K562 (cell line): ENCODE measurements around the gene SIAE. TPM values are rescaled to one million over a fixed set of nuclear protein-coding genes. Genes with fewer than 3 reads are reported as not detected.

Source experiments
- ATAC-seq: fragments of 200-7000 bp; cut with Tn5 transposase; 3 replicates; pipeline ENCODE4 v1.9.1; 2020; ENCODE audit warnings: moderate library complexity
- BruUV-seq: library from RNA; stranded (reverse); fragments of 400-500 nt; replicated peaks from 2 replicates; lab custom pipeline; 2021; lab: Mats Ljungman, UMichigan
- CTCF ChIA-PET: fragments of 300-600 bp; formaldehyde crosslinking; extraction: SDS; loops from one replicate; lab custom pipeline; 2021; ENCODE audit warnings: low intra/inter-chr PET ratio; lab: Yijun Ruan, JAX
- POLR2A ChIA-PET: fragments of 300-600, 350-650 bp; sonication (Branson Sonifier 250); formaldehyde crosslinking; extraction: SDS; loops from one replicate; lab custom pipeline; 2021; ENCODE audit warnings: antibody characterized with exemption, inconsistent platforms; lab: Yijun Ruan, JAX
- DNase-seq, 4 experiments: peaks; one replicate each; pipeline versions ENCODE4 v3.0.0 to v3.0.0-alpha.2; 2011 to 2018; ENCODE audit warnings: low spot score in 3 of 4, mixed read lengths in 3 of 4; ENCODE audit errors: extremely low read depth in 1 of 4
- FAIRE-seq: peaks from 2 replicates; lab custom pipeline; 2011; peaks lifted over from hg19 to GRCh38; lab: Jason Lieb, UNC
- H2AFZ ChIP-seq: 2 replicates; pipeline ENCODE4 v1.6.0; 2011; ENCODE audit warnings: low read depth, low read length, control low read depth, inconsistent platforms
- H3K27ac ChIP-seq: fragments of 200-600 bp; 3 replicates; pipeline ENCODE4 v1.8.0; 2011; ENCODE audit warnings: low read depth, mild to moderate bottlenecking, control low read depth, inconsistent platforms, low read length, moderate library complexity, mixed read lengths; ENCODE audit errors: extremely low read depth
- H3K27me3 ChIP-seq, 2 experiments: fragments of 300-600 bp in 1 of 2; 2 replicates in 1 of 2; 3 replicates in 1 of 2; pipeline versions ENCODE4 v1.6.0 to v1.8.0; 2011; ENCODE audit warnings: inconsistent platforms in 2 of 2, low read length in 2 of 2, mild to moderate bottlenecking in 1 of 2, mixed read lengths in 1 of 2, moderate library complexity in 1 of 2; ENCODE audit not compliant: control insufficient read depth in 2 of 2, insufficient read depth in 2 of 2
- H3K36me3 ChIP-seq: fragments of 300-600 bp; 3 replicates; pipeline ENCODE4 v1.8.0; 2011; ENCODE audit warnings: mild to moderate bottlenecking, low read length, inconsistent platforms; ENCODE audit not compliant: control insufficient read depth, insufficient read depth
- H3K4me1 ChIP-seq, 2 experiments: fragments of 200-600 bp in 1 of 2; replicated peaks in 1 of 2; 2 replicates in 1 of 2; 3 replicates in 1 of 2; pipeline versions ENCODE4 v1.5.1 to v1.8.0; 2011; ENCODE audit warnings: inconsistent platforms in 2 of 2, low read length in 2 of 2, mild to moderate bottlenecking in 1 of 2, mixed read lengths in 1 of 2, moderate library complexity in 1 of 2; ENCODE audit not compliant: control insufficient read depth in 2 of 2, insufficient read depth in 2 of 2
- H3K4me2 ChIP-seq: 2 replicates; pipeline ENCODE4 v1.6.1; 2011; ENCODE audit warnings: low read length, control low read depth, inconsistent platforms, mixed read lengths; ENCODE audit not compliant: insufficient read depth
- H3K4me3 ChIP-seq: fragments of 200-600 bp; sonication (generic), shearing (Covaris generic); 2 replicates; pipeline ENCODE4 v1.5.1; 2016; ENCODE audit warnings: control low read depth, inconsistent platforms
- H3K79me2 ChIP-seq: fragments of 200-600 bp; 3 replicates; pipeline ENCODE4 v1.8.0; 2011; ENCODE audit warnings: low read length, inconsistent platforms; ENCODE audit not compliant: control insufficient read depth, insufficient read depth
- H3K9ac ChIP-seq, 2 experiments: 2 replicates each; pipeline versions ENCODE4 v1.6.0 to v1.6.1; 2011; ENCODE audit warnings: low read depth in 2 of 2, low read length in 2 of 2, control low read depth in 1 of 2, inconsistent platforms in 1 of 2, mild to moderate bottlenecking in 1 of 2, mixed read lengths in 1 of 2; ENCODE audit not compliant: insufficient read depth in 1 of 2
- H3K9me1 ChIP-seq: one replicate; pipeline ENCODE4 v1.6.0; 2011; ENCODE audit warnings: inconsistent platforms, mild to moderate bottlenecking, low read length, moderate library complexity; ENCODE audit not compliant: control insufficient read depth, insufficient read depth
- H3K9me3 ChIP-seq: replicated peaks from 2 replicates; pipeline ENCODE4 v1.5.1; 2011; ENCODE audit warnings: low read depth, low read length, inconsistent platforms; ENCODE audit not compliant: control insufficient read depth, insufficient read depth
- H4K20me1 ChIP-seq: replicated peaks from 2 replicates; pipeline ENCODE4 v1.6.1; 2011; ENCODE audit warnings: low read length, inconsistent platforms, mixed read lengths; ENCODE audit not compliant: control insufficient read depth, insufficient read depth
- AFF1 ChIP-seq, 2 experiments: fragments of 450-650 bp; IDR thresholded peaks; 2 replicates each; pipeline ENCODE4 v1.6.1; 2018; ENCODE audit warnings: mild to moderate bottlenecking in 2 of 2, low read depth in 1 of 2; ENCODE audit not compliant: partially characterized antibody in 2 of 2
- MCM2 ChIP-seq: fragments of 450-650 bp; IDR thresholded peaks from 2 replicates; pipeline ENCODE4 v1.6.1; 2017; ENCODE audit warnings: low read depth, mild to moderate bottlenecking
- ZFP91 ChIP-seq: sonication (generic); formaldehyde crosslinking; IDR thresholded peaks from 2 replicates; pipeline ENCODE4 v1.8.0; 2022; ENCODE audit warnings: mild to moderate bottlenecking, missing genetic modification reagents
- ZNF518B ChIP-seq: fragments of 250-450 bp; sonication (Bioruptor Pico); IDR thresholded peaks from 2 replicates; pipeline ENCODE4 v1.5.0; 2021; ENCODE audit warnings: mild to moderate bottlenecking, moderate library complexity
- WGBS: fragments of 100-300 bp; shearing (Covaris generic); methylation state at CpG from one replicate; pipeline ENCODE4 v1.1.6; 2016; ENCODE audit warnings: low coverage, mixed read lengths; ENCODE audit not compliant: insufficient coverage; ENCODE audit errors: missing lambda C conversion rate; 5-methylcytosine and 5-hydroxymethylcytosine counted together
- in situ Hi-C: fragments of 300-500 bp; cut with MboI; formaldehyde crosslinking; loops from 4 replicates; pipeline ENCODE4 v1.15.0; 2018; ENCODE audit warnings: inconsistent platforms, mixed read lengths
- intact Hi-C: fragments of 100-400 bp; cut with micrococcal nuclease; formaldehyde crosslinking; loops from 2 replicates; pipeline ENCODE4 v1.14.2; 2022
- polyA plus RNA-seq, 8 experiments: library from polyadenylated mRNA; depleted of rRNA in 4 of 8; stranded (reverse) in 5 of 8; unstranded in 3 of 8; fragments of >200 nt; fragmentation: Nextera tagmentation in 2 of 8; fragmentation: Illumina TruSeq in 1 of 8; extraction: Ambion mirVana in 2 of 8; extraction: Trizol in 1 of 8; gene quantifications; 2 replicates each; pipeline versions ENCODE4 v1.2.1 to v1.2.3, GENCODE V29; 2011 to 2014; ENCODE audit warnings: inconsistent platforms in 1 of 8, missing spikeins in 1 of 8
- total RNA-seq, 7 experiments: library from RNA; depleted of rRNA in 6 of 7; stranded (reverse); fragments of >200 nt in 6 of 7; fragmentation: Illumina TruSeq in 2 of 7; extraction: Trizol in 2 of 7; gene quantifications; 2 replicates each; pipeline versions ENCODE4 v1.2.1 to v1.2.3, GENCODE V29; 2011 to 2021; ENCODE audit warnings: low replicate concordance in 1 of 7

The SIAE gene
- total and polyA plus RNA-seq, 9 of the 15 experiments (the other 6 are each of a cell fraction or from before 2014, with no cell fraction given): 0.89 to 9.6 (median 3.7) TPM

GRCh38 chr11:124635932-124636331 lies 37.6 kb downstream of the SIAE start:
- 98% methylated on average over 3 of the region's 3 CpGs for WGBS
- DNase-seq: no peak
- H3K9me1 ChIP-seq: no peaks in the 10 kb centered on the region
- no peak overlapping the region for H3K9ac ChIP-seq
- peaks cover 5% of the 10 kb centered on the region; the same call in 1 of the 2 replicates for H3K9me3 ChIP-seq
- no peak overlapping the region for H3K4me2 ChIP-seq
- TF ChIP-seq ZFP91: no peak
- H3K4me1 ChIP-seq: peaks cover 0 to 9% of the 10 kb centered on the region in 2 experiments; a peak in 2 of 5 replicates
- ChIA-PET POLR2A (interaction anchor here (0.7 to 1.2 kb wide), 3 partner anchors 21 to 230 kb away, joined by 3 to 5 read pairs (median 3); no protein-coding TSS in a partner anchor), CTCF (no interaction called here)
- H4K20me1 ChIP-seq: no peaks in the 10 kb centered on the region
- no peak for FAIRE-seq
- no peak overlapping the region for H2AFZ ChIP-seq
- peaks cover 60% of the 10 kb centered on the region for H3K36me3 ChIP-seq
- BruUV-seq: no TSS peak
- intact Hi-C loops (no loop called here), in situ Hi-C loops (no loop called here)
- H3K27me3 ChIP-seq: no peaks in the 10 kb centered on the region
- no peak overlapping the region for H3K27ac ChIP-seq
- H3K4me3 ChIP-seq: no peak overlapping the region
- ATAC-seq: no peak
- no peaks in the 10 kb centered on the region for H3K79me2 ChIP-seq

GRCh38 chr11:124633355-124633754 lies 40.2 kb downstream of the SIAE start:
- no TSS peak for BruUV-seq
- Histone ChIP-seq H2AFZ (no peak overlapping the region), H3K27me3 (no peaks in the 10 kb centered on the region), H3K9ac (no peak overlapping the region), H3K9me3 (no peaks in the 10 kb centered on the region), H3K79me2 (no peaks in the 10 kb centered on the region), H3K4me3 (no peak overlapping the region), H4K20me1 (no peaks in the 10 kb centered on the region), H3K36me3 (peaks cover 83% of the 10 kb centered on the region), H3K9me1 (no peaks in the 10 kb centered on the region), H3K4me1 (peaks cover 0 to 3% of the 10 kb centered on the region in 2 experiments; a peak in 2 of 5 replicates), H3K4me2 (no peak overlapping the region), H3K27ac (no peak overlapping the region)
- POLR2A ChIA-PET: interaction anchor here (1.1 to 1.9 kb wide), 2 partner anchors 10 to 15 kb away, joined by 3 to 7 read pairs; partner anchors contain the start of gene TBRG1
- WGBS: 68% methylated on average over 1 of the region's 1 CpG
- FAIRE-seq (no peak), ATAC-seq (peak; percentile 70), DNase-seq (peak in 2 of 4 experiments; percentile 32 to 39)
- CTCF ChIA-PET: no interaction called here
- in situ Hi-C loops (no loop called here), intact Hi-C loops (no loop called here)
- TF ChIP-seq ZNF518B: no peak
- TF ChIP-seq MCM2: no peak
- no peak for TF ChIP-seq AFF1 (IDR thresholded peaks at IDR 0.05; ENCODE audit: low read depth in 1 of 2, partially characterized antibody in 2 of 2)
